NCI-H345 (cell line): Measurements from ENCODE around the gene THAP8.

Experiments used
- DNase-seq: peaks from one replicate; lab custom pipeline; 2025; lab: John Stamatoyannopoulos, UW

The THAP8 gene

DNA sequence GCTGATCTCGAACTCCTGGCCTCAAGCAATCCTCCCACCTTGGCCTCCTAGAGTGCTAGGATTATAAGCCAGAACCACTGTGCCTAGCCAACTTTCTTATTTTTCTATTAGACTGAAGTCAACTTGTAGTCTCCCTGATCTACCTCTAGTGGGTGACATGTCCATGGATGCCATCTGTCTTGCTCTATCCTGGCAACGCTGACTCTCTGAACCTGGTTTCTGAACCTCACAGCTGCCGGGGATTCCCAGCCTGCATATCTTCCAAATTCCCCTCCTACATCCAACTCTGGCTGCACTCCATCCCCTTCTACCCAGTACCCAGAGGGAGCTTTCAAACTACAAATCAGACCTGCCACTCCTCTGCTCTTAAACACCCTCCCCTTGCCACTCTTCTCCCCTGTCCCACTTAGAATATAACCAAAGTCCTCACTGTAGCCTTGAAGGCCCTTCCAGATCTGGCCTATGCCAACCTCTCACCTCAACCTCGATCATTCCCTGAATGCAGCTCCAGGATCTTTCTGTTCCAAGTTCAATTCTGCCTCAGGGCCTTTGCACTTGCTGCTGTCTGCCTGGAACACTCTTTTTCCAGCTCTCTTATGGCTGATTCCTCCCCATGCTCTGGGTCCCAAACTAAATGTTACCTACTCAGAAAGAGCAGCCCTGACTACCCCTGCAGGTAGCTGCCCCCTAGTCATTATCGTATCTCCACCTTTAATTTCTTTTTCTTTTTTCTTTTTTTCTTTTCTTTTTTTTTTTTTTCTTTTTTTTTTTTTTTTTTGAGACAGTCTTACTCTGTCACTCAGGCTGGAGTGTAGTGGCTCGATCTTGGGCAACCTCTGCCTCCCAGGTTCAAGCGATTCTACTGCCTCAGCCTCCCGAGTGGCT lies 23.6 kb downstream of the THAP8 start:
- no peak for DNase-seq

DNA sequence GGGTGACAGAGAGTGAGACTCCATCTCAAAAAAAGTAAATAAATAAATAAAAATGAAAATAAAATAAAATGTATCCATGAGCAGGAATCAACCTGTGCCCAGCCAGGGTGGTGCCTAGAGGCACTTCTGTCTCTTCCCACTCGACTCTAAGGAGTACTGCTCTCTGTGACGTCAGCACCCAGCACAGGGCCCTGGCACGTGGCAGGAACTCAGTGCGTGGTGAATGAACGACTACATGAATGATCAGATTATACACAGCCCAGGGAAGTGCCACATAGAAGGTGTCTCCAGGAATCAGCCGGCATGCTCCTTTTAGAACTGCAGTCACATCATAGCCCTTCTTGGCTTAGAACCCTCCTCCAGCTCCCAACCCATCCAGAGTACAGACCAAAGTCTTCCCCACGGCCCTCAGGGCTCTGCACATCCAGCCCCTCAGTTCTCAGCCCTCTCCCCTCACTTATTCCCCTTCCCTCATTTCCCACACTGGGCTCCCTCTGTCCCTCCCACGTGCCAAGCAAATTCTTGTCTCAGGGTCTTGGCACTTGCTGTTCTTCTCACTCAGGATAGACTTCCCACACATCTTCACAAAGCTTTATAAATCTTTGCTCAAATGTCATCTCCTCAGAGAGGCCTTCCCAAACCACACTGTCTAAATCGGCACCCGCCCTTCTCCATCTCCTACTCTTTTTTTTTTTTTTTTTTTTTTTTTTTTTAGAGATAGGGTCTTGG lies 25.6 kb downstream of the THAP8 start:
- no peak for DNase-seq

DNA sequence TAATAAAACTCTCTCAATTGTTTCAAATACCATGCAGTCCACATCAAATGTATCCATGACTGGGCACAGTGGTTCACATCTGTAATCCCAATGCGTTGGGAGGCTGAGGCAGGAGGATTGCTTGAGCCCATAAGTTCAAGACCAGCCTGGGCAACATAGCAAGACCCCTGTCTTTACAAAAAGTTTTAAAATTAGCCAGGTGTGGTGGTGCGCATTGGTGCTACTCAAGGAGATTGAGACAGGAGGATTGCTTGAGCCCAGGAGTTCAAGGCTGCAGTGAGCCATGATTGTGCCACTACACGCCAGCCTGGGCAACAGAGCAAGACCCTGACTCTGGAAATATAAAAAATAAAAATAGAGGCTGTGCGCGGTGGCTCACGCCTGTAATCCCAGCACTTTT lies 26.4 kb downstream of the THAP8 start:
- DNase-seq = no peak

DNA sequence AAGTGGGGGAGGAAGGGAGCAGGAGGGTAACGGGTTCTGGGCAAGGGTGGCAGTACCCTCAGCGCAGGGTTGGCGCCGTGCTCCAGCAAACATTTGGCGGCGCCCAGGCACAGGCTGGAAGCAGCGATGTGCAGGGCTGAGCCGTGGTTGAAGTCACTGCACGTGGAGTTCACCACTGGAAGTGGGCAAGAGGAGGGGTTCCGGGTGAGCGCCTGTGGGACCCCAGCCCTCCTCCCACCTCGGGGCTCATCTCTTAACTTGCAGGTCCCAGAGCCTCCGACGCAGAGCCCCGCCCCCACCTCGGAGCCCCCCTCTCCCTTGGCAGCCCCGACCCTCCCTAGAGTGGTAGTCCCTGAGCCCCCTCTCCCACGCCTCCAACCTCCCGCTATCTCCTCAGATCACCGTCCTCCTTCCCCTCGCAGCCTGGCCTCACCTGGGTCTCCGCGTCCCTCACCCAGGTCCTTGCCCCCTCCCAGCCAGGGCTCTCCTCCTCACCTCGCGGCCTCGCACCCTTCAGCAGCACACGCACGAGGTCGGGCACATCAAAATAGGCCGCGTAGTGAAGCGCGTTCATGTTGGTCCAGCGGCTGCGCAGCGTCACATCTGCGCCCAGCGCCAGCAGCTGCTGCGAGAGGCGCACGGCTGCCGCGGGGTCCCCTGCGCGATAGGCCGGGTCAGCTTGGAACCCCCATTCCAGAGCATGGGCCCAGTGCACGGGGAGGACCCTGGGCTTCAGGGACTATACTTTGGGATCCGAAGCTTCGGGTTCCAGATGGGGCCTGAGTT lies 27.8 kb downstream of the THAP8 start:
- no peak for DNase-seq

DNA sequence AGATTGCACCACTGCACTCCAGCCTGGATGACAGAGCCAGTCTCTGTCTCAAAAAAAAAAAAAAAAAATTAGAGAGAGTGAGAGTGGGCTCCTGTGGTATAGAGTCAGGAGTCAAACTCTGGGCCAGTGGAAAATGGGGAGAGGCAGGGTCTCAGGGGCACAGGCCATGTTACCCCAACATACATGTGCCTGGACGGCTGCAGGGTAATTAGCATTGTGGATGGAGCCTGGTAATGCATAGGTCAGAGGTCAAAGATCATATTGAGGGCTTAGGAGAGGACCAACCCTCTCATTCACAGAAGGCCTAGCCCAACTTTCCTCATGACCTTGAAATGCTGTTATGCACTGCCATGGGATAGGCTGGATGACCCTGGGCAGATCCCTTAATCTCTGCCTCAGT lies 28.5 kb downstream of the THAP8 start:
- DNase-seq = no peak

DNA sequence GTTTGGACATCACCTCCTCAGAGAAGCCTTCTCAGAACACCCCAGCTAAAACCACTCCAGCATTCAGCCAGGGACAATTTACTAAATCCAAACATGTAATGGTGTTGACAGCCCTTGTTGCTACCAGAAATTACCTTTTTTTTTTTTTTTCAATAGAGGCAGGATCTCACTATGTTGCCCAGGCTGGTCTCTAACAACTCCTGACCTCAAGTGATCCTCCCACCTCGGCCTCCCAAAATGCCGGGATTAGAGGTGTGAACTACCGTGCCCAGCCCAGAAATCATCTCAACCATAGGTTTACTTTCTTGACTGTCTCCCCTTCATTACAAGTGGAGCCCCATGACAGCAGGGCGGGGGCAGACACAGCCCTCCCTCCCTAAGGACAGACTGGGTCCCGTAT lies 30.7 kb downstream of the THAP8 start:
- DNase-seq = no peak

DNA sequence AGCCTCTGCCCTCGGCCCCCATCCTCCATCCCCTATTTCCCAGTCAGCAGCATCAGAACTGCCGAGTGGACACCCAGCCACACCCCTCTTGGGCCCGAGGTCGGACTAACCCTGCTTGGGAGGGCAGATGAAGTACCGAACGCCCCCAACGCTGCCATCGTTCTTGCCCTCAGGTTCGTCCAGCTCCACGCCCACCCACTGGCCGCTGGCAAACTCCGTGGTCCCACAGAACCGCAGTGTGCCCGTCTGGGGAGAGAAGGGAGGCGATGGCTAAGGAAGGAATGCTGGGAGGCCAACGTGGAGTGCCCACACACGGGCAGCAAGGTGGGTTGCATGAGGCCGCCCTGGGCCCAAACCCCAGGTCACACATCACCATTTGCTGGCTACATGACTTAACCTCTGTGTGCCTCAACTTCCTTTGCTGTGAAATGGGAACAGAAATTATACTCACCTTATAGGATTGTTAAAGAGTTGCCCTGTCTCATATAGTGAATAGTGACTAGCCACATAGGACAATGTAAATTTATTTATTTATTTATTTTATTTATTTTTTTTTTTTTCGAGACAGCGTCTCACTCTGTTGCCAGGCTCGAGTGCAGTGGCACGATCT lies 34.9 kb downstream of the THAP8 start:
- no peak for DNase-seq

DNA sequence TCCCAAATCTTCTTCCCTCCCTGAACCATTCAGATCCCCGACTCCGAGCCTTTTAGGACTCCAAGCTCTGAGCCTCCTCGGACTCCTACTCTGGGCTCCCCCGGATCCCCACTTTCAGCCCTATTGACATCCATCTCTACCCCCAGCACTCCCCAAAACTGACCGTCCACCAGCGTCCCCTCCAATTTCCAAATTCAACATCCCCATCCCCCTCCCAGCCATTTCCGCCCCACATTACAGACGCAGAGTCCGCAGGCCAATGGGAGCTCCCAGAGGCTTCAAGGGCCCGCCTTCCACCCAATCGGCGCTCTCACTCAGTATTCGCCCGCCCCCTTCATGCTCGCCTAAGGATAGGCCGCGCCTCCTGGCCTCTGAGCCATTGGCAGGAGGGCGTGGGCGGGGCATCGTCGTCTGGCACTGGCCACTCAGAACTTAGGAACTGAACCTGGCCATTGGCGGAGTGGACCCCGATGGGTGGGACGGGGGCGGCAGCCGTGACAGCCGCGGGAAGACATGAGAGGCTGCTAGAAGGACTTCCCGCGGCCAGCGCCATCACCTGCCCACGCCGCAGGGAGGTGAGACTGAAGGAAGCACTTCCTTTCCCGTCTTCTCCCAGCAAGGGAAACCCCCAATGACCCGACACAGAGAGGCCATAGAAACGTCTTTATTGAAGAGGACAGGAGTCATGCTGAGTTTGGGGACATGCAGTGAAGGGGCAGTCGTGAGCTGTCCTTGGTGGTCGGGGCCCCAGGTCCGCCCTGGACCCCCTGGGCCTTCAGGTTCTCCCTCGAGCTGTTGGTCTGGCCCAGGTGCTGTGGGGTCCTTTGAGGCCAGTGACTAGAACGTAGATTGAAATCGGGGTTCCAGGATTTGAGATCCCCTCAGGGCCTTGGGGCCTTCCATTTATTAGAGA lies 39.8 kb downstream of the THAP8 start, which contains the start of gene ALKBH6:
TSS of gene ALKBH6 (minus strand) at position 202 of the 913 bp plus-strand sequence. CDS start 816 bp downstream, outside the sequence.
- peak; percentile 100 for DNase-seq

DNA sequence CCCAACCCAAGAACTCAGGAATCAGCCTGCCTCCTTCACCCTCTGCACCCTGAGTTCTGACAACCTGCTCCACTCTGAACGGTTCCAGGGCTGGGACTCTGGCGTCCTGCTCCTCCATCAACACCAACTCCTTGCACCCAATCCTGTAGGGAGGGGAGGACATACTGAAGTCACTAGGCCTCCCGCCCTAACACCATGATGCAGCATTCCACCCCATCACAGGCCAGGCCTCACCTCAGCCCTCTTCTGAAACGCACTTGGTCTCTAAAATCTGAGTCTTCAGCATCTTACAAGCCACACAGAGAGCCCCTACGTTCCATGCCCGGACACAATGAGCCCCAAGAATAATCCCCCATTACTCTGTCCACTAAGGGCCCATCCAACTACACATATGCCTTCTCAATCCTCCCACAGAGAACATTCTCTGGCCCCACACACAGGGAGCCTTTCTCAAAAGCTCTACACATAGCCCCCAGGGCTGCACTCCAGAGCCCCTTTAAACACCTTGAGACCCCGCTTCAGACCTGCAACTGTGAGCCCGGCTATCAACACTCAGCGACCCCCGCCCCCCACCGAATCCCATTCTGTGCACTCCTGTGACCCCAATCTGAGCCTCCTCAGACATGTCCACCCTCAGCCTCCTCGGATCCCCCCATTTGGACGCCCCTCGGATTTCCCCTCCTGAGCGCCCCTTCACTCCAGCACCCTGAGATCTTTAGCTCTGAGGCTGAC lies 40.6 kb downstream of the THAP8 start:
- no peak for DNase-seq

DNA sequence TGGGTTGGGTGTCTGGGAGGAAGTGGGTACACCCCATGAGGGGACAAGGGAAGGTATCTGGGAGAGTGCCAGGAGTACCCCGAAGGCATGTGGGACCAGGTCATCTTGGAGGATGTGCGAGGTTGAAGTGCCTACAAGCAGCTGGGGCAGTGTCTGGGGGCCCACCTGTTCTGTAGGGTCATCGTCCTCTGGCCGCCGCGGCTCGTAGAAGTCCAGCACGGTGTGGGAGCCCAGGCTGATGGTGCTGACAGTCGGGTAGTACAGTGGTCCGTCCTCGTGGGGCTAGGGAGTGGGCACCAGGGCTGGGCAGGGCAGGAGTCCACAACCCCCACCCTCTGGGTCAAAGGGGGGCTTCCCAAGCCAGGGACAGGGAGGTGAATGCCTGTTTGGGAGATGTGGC lies 43.7 kb downstream of the THAP8 start:
- no peak for DNase-seq

DNA sequence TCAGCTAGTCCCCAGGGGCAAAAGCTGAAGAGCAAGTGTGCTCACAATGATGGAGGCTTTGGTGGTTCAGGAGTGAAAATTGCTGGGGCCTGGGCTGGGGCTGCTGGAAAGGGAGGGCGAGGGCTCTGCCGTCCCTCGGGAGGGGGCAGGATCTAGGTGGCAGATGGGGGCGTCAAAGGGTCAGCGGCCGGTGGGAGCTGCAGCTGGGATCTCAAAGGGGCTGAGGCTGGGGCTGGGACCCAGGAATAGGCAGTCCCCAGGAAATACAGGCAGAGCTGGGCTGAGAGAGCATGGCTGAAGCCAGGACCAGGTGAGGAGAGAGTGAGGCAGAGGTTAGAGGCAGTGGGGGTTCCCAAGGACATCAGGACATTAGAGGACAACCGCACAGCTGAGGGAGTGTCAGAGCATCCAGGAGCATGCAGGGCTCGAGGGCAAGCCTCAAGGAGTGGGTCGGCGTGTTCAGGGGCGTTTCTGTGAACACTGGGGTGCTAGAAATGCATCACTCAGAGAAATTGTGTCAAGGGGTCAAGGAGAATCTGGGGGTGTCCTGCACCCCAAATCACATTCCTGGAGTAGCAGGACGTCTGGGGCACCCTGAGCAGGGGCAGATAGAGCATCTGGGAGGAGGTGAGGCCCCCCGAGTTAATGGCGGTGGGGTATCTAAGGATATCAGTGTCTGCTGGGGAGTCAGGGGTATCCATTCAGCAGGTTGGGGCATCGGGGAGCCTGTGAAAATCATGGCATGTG lies 44.3 kb downstream of the THAP8 start:
- no peak for DNase-seq

DNA sequence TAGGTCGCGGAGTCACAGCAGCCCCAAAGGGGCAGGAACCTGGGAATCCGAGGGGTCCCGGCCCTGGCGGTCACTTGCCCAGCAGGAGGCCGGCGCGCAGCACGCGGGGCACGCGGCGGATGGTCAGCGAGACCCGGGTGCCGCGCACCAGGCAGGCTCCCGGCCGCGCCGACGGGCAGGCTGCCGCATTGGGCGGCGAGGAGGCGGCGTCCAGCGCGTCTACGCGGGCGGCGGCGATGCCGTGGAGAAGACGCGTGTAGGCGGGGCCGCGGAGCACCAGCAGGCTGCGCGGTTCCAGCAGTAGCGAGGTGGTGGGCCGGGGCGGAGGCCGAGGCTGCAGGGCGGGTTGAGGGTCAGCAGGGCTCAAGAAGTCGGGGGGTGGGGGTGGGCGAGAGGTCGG lies 44.9 kb downstream of the THAP8 start:
- DNase-seq = peak; percentile 75

DNA sequence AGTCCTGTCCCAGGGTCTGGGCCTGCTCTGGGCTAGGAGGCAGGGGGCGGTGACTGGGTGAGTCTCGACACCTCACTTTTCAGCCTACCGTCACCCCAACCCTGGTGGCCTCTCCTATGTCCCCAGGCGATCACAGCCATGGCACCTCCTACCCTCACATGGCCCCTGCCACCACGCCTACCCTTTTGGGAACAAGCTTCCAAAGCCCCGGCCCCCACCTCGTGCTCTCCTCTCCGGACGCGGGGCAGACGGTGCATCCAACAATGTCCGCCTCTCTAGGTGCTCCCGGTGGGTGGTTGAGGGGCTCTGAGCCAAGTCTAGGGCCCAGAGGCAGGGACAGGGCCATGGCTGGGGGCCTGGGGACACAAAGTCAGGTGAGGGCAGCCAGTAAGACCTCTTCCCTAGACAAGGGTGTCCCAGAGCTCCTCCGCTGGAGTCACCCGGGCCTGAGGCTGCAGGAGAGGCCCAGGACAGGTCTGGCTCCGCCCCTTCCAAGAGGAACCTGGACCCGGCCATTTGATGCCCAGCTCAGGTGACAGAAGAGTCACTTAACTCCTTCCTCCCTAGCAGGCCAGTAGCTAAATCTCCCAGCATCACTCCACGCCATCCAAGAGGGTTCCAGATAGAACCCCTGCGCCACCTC lies 45.6 kb downstream of the THAP8 start, which contains the start of gene SYNE4:
TSS of gene SYNE4 (minus strand) at position 478 of the 643 bp plus-strand sequence. CDS start at position 346, 132 bp downstream.
- peak; percentile 42 for DNase-seq

DNA sequence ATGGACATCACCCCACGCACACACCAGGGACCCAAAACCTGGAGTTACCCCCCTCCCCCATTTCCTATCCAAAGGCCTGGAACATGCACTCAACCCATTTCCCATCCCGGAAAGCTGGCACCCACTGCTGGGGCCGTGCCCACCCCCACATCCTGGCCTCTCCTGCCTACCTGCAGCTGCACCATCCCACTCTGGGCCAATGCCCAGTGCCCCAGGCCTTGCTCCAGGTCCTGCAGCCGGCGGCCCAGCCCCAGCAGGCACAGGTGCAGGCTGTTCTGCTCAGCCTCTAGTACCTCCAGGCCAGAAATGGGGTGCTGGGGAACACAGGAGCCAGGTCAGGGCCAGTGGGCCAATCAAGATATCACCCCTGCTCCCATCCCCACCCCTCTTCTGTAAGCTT lies 47.1 kb downstream of the THAP8 start:
- DNase-seq = no peak

DNA sequence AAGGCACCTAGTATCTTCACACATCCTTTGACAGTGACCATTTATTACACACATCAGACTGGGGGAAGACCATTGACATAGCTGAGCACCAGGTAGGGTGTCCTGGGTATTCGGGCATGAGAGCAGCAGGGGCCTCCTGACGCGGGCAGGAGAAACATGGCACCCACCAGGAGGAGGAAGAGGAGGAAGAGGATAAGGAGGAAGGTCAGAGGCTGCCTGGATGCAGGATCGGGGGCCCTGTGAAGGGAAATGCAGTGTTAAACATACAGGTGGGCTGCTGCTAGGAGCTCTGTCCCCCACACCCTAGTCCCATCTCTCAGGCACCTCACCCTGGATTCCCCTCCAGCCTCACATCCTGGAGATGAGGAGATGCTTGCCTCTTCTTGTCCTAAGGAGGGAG lies 50.8 kb downstream of the THAP8 start:
- no peak for DNase-seq

DNA sequence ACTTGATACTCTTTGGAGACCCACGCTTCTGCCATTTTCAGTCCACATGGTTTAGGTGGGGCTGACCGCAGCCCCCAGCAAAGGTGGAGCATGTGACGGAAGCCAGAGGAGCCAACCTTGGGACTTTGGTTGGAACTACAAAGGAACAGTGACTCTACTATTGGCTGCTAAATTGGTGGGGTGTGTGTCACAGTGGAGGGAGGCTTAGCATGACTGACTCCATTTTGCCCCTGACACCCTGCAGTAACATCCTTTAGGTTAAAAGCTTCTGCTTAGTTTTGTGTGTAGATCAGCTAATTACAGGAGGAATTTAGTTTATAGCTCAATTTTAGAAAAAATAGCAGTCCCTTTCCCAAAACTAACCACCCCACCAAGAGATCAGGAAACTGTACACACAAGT lies 52.5 kb downstream of the THAP8 start:
- DNase-seq = no peak

DNA sequence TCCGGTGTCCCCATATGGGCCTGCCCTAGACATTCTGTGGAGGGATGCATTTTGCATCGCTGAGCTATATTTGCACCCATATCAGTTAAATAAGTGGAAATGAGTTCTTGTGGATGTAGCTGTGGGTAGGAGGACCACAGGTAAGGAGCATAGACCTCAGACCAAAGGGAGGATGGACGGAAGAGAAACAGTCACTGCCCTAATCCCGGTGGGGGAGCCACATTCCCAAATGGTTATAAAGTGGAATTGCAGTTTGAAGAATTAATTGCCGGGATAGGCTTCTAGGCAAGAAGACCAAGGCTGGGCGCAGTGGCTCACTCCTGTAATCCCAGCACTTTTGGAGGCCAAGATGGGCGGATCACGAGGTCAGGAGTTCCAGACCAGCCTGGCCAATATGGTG lies 57.3 kb downstream of the THAP8 start:
- DNase-seq = no peak

DNA sequence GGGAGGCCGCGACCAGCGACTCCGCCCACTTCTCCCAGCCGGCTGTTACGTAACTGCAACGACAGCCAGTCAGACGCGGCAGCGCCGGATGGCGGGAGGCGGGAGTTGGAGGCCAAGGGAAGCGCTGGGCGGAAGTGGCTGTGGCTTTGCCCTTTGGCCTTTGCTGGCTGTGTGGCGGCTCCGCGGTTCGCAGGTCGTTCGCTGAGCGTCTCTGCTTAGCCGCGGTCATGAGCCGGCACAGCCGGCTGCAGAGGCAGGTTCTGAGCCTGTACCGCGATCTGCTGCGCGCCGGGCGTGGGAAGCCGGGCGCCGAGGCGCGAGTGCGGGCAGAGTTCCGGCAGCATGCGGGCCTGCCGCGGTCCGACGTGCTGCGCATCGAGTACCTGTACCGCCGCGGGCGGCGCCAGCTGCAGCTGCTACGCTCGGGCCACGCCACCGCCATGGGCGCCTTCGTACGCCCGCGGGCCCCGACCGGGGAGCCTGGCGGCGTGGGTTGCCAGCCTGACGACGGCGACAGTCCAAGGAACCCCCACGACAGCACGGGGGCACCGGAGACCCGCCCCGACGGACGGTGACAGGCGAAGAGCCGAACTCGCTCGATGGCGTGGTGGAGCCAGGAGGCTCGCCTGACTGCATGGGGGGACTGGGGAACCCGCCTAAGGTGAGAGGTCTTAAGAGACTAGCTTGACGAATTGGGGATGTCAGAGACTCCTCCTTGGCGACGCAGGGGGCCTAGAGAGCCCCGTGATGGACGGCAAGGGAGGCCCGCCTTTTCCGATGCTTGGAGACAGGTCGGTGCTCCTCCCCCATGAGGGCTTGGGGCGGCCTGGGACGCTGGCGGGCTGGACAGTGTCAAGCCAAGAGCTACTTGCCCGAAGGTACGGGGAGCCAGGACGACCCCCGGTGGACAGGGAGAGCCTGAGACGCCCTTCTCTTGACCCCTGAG lies 58.8 kb downstream of the THAP8 start, which contains the start of gene SDHAF1:
TSS of gene SDHAF1 (plus strand) at position 141 of the 946 bp plus-strand sequence. CDS start at position 228, 87 bp downstream.
- peak; percentile 99 for DNase-seq
